Measurements from ENCODE around the gene TCEANC2.
"Not testable (repeated sequence)": the region's sequence is repeated elsewhere in the genome, so short reads cannot be mapped to it uniquely, and the experiment has no call there.

Gene TCEANC2

GRCh38 chr1:54091666-54092065 lies 38.3 kb downstream of the TCEANC2 start:
- no peaks in the 10 kb centered on the region for H3K9me3 ChIP-seq (ENCODE audit: low read length)
- TF ChIP-seq CTCF (IDR thresholded peaks at IDR 0.05; ENCODE audit: low read length) (no peak), EZH2 (IDR thresholded peaks at IDR 0.05; ENCODE audit: borderline replicate concordance, low read length) (no peak)

GRCh38 chr1:54094001-54094729 lies 40.8 kb downstream of the TCEANC2 start:
- H3K9me2 ChIP-seq (ENCODE audit: low read depth, low read length): no peaks in the 10 kb centered on the region
- no peaks in the 10 kb centered on the region for H3F3A ChIP-seq (ENCODE audit: insufficient read depth, low read length)
- no peak overlapping the region for H3K4me3 ChIP-seq (ENCODE audit: low read depth, low read length, poor library complexity, severe bottlenecking)
- TF ChIP-seq EZH2 (IDR thresholded peaks at IDR 0.05; ENCODE audit: borderline replicate concordance, low read length) (no peak), CTCF (IDR thresholded peaks at IDR 0.05; ENCODE audit: low read length) (no peak)
- no peak overlapping the region for H3K4me2 ChIP-seq (ENCODE audit: low read length)
- H3K27ac ChIP-seq (ENCODE audit: low read depth, low read length, poor library complexity, severe bottlenecking): no peak overlapping the region
- H3K9ac ChIP-seq (ENCODE audit: low read length): no peak overlapping the region
- H3K27me3 ChIP-seq (ENCODE audit: insufficient read depth, low read length): no peaks in the 10 kb centered on the region
- no peaks in the 10 kb centered on the region for H3K4me1 ChIP-seq (ENCODE audit: insufficient read depth, low read length, severe bottlenecking)
- H3K9me3 ChIP-seq (ENCODE audit: low read length): no peaks in the 10 kb centered on the region
- no peak overlapping the region for H2AFZ ChIP-seq (ENCODE audit: low read length)
- no peaks in the 10 kb centered on the region for H4K20me1 ChIP-seq (ENCODE audit: insufficient read depth, low read length)
- H3K36me3 ChIP-seq (ENCODE audit: insufficient read depth, low read length): peaks cover 14% of the 10 kb centered on the region; the same call in 1 of the 2 replicates
- H3K79me2 ChIP-seq (ENCODE audit: insufficient read depth, low read length): no peaks in the 10 kb centered on the region

More at GRCh38 chr1:54091666-54092065, 38.3 kb downstream of the TCEANC2 start:
- Histone ChIP-seq H3K36me3 (ENCODE audit: insufficient read depth, low read length) (peaks cover 13% of the 10 kb centered on the region; the same call in 1 of the 2 replicates), H3K4me3 (ENCODE audit: low read depth, low read length, poor library complexity, severe bottlenecking) (no peak overlapping the region), H2AFZ (ENCODE audit: low read length) (no peak overlapping the region), H3K9ac (ENCODE audit: low read length) (no peak overlapping the region), H3K79me2 (ENCODE audit: insufficient read depth, low read length) (no peaks in the 10 kb centered on the region), H3K9me2 (ENCODE audit: low read depth, low read length) (no peaks in the 10 kb centered on the region), H3K4me2 (ENCODE audit: low read length) (no peak overlapping the region), H3K27me3 (ENCODE audit: insufficient read depth, low read length) (no peaks in the 10 kb centered on the region), H3K4me1 (ENCODE audit: insufficient read depth, low read length, severe bottlenecking) (no peaks in the 10 kb centered on the region), H3F3A (ENCODE audit: insufficient read depth, low read length) (no peaks in the 10 kb centered on the region), H4K20me1 (ENCODE audit: insufficient read depth, low read length) (no peaks in the 10 kb centered on the region), H3K27ac (ENCODE audit: low read depth, low read length, poor library complexity, severe bottlenecking) (no peak overlapping the region)

DNA sequence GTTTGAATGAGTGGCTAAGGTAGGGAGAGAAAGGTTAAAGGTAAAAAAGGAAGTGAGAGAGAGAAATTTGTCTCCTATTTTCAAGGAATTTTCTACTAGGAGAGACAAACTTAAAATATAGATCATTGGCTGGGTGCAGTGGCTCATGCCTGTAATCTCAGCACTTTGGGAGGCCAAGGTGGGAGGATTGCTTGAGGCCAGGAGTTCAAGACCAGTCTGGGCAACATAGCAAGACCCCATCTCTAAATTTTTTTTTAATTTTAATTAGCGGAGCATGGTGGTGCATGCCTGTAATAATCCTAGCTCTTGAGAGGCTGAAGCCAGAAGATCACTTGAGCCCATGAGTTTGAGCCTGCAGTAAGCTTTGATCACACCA lies 41.3 kb downstream of the TCEANC2 start:
- H2AFZ ChIP-seq (ENCODE audit: low read length); H3K9me2 ChIP-seq (ENCODE audit: low read depth, low read length); H3K27ac ChIP-seq (ENCODE audit: low read depth, low read length, poor library complexity, severe bottlenecking); H3K79me2 ChIP-seq (ENCODE audit: insufficient read depth, low read length); H3K27me3 ChIP-seq (ENCODE audit: insufficient read depth, low read length); H3K9ac ChIP-seq (ENCODE audit: low read length); H3K4me1 ChIP-seq (ENCODE audit: insufficient read depth, low read length, severe bottlenecking); H3K4me2 ChIP-seq (ENCODE audit: low read length); H3K4me3 ChIP-seq (ENCODE audit: low read depth, low read length, poor library complexity, severe bottlenecking); H3K9me3 ChIP-seq (ENCODE audit: low read length); H4K20me1 ChIP-seq (ENCODE audit: insufficient read depth, low read length); H3F3A ChIP-seq (ENCODE audit: insufficient read depth, low read length): not testable (repeated sequence)
- peaks cover 12% of the 10 kb centered on the region; the same call in 1 of the 2 replicates for H3K36me3 ChIP-seq (ENCODE audit: insufficient read depth, low read length)
